Measurements from ENCODE around the gene AP5Z1. TPM values are rescaled to one million over a fixed set of nuclear protein-coding genes. Genes with fewer than 3 reads are reported as not detected.

Gene AP5Z1
- total RNA-seq, 2 donors from 2014 or later = 7.5 to 9.2 TPM

DNA sequence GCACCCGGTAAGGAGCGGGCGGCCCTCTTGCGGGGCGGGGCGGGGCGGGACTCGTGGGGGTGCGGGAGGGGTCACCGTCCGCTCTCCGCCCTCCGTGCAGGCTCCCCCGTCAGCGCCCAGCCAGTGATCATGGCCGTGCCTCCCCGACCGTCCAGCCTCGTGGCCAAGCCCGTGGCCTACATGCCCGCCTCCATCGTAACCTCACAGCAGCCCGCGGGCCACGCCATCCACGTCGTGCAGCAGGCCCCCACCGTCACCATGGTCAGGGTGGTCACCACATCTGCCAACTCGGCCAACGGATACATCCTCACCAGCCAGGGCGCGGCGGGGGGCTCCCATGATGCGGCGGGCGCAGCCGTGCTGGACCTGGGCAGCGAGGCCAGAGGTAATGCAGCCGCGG lies 16.2 kb upstream of the AP5Z1 start:
- TF ChIP-seq, protein P1, sequence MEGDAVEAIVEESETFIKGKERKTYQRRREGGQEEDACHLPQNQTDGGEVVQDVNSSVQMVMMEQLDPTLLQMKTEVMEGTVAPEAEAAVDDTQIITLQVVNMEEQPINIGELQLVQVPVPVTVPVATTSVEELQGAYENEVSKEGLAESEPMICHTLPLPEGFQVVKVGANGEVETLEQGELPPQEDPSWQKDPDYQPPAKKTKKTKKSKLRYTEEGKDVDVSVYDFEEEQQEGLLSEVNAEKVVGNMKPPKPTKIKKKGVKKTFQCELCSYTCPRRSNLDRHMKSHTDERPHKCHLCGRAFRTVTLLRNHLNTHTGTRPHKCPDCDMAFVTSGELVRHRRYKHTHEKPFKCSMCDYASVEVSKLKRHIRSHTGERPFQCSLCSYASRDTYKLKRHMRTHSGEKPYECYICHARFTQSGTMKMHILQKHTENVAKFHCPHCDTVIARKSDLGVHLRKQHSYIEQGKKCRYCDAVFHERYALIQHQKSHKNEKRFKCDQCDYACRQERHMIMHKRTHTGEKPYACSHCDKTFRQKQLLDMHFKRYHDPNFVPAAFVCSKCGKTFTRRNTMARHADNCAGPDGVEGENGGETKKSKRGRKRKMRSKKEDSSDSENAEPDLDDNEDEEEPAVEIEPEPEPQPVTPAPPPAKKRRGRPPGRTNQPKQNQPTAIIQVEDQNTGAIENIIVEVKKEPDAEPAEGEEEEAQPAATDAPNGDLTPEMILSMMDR (IDR thresholded peaks at IDR 0.05) = no peak
- Histone ChIP-seq H3K4me3 (no peak overlapping the region), H3K4me1 (peaks cover 0 to under 1% of the 10 kb centered on the region in 2 donors), H3K27me3 (no peaks in the 10 kb centered on the region), H3K27ac (no peak overlapping the region), H3K36me3 (peaks cover 94% of the 10 kb centered on the region), H3K9me3 (no peaks in the 10 kb centered on the region)
- DNase-seq (ENCODE audit: low spot score) = no peak

DNA sequence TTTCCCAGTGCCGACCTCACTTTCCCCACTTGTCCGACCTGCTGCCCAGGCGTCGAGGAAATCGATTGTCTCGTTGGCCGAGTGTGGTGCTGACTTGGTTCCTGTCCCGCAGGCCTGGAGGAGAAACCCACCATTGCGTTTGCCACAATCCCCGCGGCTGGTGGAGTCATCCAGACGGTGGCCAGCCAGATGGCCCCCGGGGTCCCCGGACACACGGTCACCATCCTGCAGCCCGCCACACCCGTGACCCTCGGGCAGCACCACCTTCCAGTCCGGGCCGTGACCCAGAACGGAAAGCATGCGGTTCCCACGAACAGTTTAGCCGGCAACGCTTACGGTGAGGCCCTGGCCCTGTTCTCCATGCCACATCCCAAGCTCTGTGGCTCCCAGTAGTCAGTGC lies 14.5 kb upstream of the AP5Z1 start:
- Histone ChIP-seq H3K36me3 (peaks cover 91% of the 10 kb centered on the region), H3K27me3 (no peaks in the 10 kb centered on the region), H3K9me3 (no peaks in the 10 kb centered on the region), H3K4me1 (no peaks in the 10 kb centered on the region), H3K4me3 (no peak overlapping the region), H3K27ac (no peak overlapping the region)
- TF ChIP-seq, protein P1 (IDR thresholded peaks at IDR 0.05) = no peak
- no peak for DNase-seq (ENCODE audit: low spot score)

DNA sequence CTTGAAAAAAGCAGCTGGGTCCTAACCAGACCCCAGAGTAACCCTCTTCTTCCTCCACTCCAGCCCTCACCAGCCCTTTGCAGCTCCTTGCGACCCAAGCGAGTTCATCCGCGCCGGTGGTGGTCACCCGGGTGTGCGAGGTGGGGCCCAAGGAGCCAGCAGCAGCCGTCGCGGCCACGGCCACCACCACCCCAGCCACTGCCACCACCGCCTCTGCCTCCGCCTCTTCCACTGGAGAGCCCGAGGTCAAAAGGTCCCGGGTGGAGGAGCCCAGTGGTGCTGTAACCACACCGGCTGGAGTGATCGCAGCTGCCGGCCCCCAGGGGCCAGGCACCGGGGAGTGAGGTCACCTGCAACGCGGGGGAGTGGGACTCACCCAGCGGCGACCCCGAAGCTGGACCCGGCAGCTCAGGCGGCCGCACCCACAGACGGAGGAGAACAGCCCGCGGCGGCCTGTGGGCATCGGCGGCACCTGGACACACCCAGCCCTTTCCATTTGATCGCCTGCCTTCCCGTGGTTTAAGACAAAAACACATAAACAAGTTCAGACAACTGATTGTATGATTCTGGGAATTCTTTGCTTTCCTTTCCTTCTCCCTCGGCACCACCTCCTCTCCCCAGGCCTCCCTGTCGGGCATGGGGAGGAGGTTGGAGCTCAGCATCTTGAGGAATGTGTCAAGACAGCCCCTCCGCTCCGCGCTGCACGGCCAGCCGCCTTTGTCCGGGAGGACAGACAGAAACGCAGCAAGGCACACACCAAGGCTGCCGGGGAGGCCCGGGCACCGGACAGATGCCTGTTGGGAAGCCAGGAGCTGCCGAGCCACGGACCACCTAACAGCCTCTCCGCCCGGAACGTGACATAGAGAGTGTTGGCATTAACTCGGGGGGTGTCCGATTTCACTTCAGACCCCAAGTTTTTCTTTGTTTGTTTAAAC lies 13.0 kb upstream of the AP5Z1 start:
- Histone ChIP-seq H3K27me3 (no peaks in the 10 kb centered on the region), H3K4me3 (no peak overlapping the region), H3K4me1 (no peaks in the 10 kb centered on the region), H3K36me3 (peaks cover 84% of the 10 kb centered on the region), H3K9me3 (no peaks in the 10 kb centered on the region), H3K27ac (no peak overlapping the region)
- TF ChIP-seq, protein P1 (IDR thresholded peaks at IDR 0.05) = no peak
- no peak for DNase-seq (ENCODE audit: low spot score)

DNA sequence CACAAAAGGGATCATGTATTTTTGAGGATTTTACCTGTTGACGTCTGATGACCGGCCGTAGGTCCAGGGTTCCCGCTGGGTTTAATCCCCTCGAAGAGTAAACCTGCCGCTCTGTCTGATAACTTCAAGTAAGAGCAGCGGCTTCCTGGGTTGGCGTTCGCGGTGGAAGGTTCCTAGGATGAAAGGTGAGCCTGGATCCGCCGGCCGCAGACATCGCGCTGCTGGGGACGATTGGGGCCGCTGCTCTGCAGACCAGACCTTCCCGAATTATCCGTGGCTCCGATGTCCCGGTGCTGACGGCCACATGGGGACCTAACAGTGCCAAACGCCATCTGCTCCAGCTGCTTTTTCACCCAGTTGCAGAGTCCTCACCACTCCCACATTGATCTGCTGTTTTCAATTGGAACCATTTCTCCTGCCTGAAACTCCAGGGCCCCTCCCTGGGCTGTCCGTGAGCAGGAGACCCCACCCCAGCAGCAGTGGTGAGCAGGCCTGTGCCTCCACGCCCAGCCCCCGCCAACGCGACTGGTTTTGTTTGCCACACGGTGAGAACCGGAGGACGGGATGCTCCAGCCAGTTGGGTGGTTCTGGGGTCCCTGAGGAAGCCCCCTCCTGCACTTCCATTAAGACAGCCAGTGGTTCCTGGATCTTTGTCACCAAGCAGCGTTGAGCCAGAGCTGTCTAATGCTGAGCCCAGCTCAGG lies 12.2 kb upstream of the AP5Z1 start:
- Histone ChIP-seq H3K4me1 (no peaks in the 10 kb centered on the region), H3K27me3 (no peaks in the 10 kb centered on the region), H3K27ac (no peak overlapping the region), H3K4me3 (no peak overlapping the region), H3K36me3 (peaks cover 81% of the 10 kb centered on the region), H3K9me3 (no peaks in the 10 kb centered on the region)
- DNase-seq (ENCODE audit: low spot score) = no peak
- TF ChIP-seq, protein P1 (IDR thresholded peaks at IDR 0.05) = no peak

DNA sequence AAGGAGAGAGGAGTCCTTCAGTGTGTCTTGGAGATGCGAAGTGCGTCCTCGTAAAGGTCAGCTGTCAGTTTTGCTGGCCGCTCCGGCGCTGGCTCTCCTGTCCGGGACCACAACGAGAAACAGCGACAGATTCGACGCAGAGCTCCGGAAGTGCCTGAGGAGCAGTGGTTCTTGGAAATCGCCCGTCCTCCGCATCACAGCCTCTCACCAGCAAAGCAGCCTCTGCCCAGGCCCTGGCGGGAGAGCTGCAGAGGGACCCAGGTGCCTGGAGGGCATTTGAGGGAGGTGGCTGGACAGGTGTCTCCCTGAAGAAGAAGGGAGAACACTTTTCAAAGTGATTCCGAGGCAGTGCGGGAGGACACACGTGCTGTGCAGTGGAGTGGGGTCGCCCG lies 11.6 kb upstream of the AP5Z1 start:
- H3K4me3 ChIP-seq = no peak overlapping the region
- no peak for DNase-seq (ENCODE audit: low spot score)
- TF ChIP-seq, protein P1 (IDR thresholded peaks at IDR 0.05) = no peak
- no peak overlapping the region for H3K27ac ChIP-seq
- H3K27me3 ChIP-seq = no peaks in the 10 kb centered on the region
- H3K9me3 ChIP-seq = no peaks in the 10 kb centered on the region
- H3K36me3 ChIP-seq = peaks cover 77% of the 10 kb centered on the region
- peaks cover 0 to 2% of the 10 kb centered on the region in 2 donors for H3K4me1 ChIP-seq
